GM12878 (cell line): ENCODE measurements around the gene FANCD2. TPM values are rescaled to one million over a fixed set of nuclear protein-coding genes. Genes with fewer than 3 reads are reported as not detected.

Experiments used
- CUX1 ChIP-seq: IDR thresholded peaks from 2 replicates; pipeline ENCODE4 v1.6.1; 2012; ENCODE audit warnings: improper control_type of control experiment, low read depth, low read length; ENCODE audit not compliant: insufficient replicate concordance
- HDGF ChIP-seq: fragments of 450-650 bp; IDR thresholded peaks from 2 replicates; pipeline ENCODE4 v1.6.1; 2016; ENCODE audit warnings: antibody characterized with exemption
- IKZF1 ChIP-seq: fragments of 450-650 bp; conservative IDR thresholded peaks from 2 replicates; pipeline ENCODE4 v1.6.1; 2017; ENCODE audit warnings: antibody characterized with exemption, mild to moderate bottlenecking
- KAT2A ChIP-seq: conservative IDR thresholded peaks from 2 replicates; pipeline ENCODE4 v1.6.1; 2011; ENCODE audit warnings: low read depth, low read length; ENCODE audit not compliant: control insufficient read depth
- NFYA ChIP-seq: IDR thresholded peaks from 2 replicates; pipeline ENCODE4 v1.6.1; 2011; ENCODE audit warnings: low read depth, mild to moderate bottlenecking, low read length, improper control_type of control experiment, borderline replicate concordance
- NR2C2 ChIP-seq: IDR thresholded peaks from 2 replicates; pipeline ENCODE4 v1.6.1; 2011; ENCODE audit warnings: borderline replicate concordance, low read depth; ENCODE audit not compliant: control insufficient read depth, insufficient read length
- NRF1 ChIP-seq: conservative IDR thresholded peaks from 2 replicates; pipeline ENCODE4 v1.6.1; 2011; ENCODE audit warnings: mild to moderate bottlenecking, low read depth, low read length, improper control_type of control experiment
- POLR2AphosphoS5 ChIP-seq: IDR thresholded peaks from 2 replicates; pipeline ENCODE4 v1.6.1; 2011; ENCODE audit warnings: mild to moderate bottlenecking, low read length, inconsistent platforms
- ZBED1 ChIP-seq: IDR thresholded peaks from 2 replicates; pipeline ENCODE4 v1.6.1; 2016; ENCODE audit warnings: borderline replicate concordance
- polyA plus RNA-seq, 11 experiments: library from polyadenylated mRNA; depleted of rRNA in 4 of 11; unstranded in 6 of 11; stranded (reverse) in 5 of 11; fragments of >200 nt; fragmentation: Nextera tagmentation in 4 of 11; fragmentation: Illumina TruSeq in 1 of 11; extraction: Ambion mirVana in 4 of 11; extraction: Trizol in 1 of 11; gene quantifications; 1 replicate in 1 of 11; 2 replicates in 10 of 11; pipeline versions ENCODE4 v1.2.1 to v1.2.3, GENCODE V29; 2011 to 2016; ENCODE audit warnings: inconsistent platforms in 2 of 11, missing spikeins in 2 of 11, low read depth in 1 of 11
- total RNA-seq, 4 experiments: library from RNA; depleted of rRNA in 3 of 4; stranded (reverse); fragments of >200 nt in 3 of 4; fragmentation: Illumina TruSeq in 1 of 4; extraction: Trizol in 1 of 4; gene quantifications; 2 replicates each; pipeline versions ENCODE4 v1.2.1 to v1.2.3, GENCODE V29; 2013 to 2021

FANCD2 gene
- total and polyA plus RNA-seq, 10 of the 15 experiments (the other 5 are each of a cell fraction or from before 2014, with no cell fraction given), result 37.9 to 72.8 (median 56.2) TPM

GRCh38 chr3:10012106-10012505 lies 14.1 kb upstream of the FANCD2 start (continued):
- TF ChIP-seq NRF1 (no peak), POLR2AphosphoS5 (no peak), HDGF (no peak), KAT2A (no peak), NFYA (no peak), IKZF1 (no peak), NR2C2 (no peak), ZBED1 (no peak), CUX1 (no peak)
